Fibroblast of mammary gland (primary cell): ENCODE data around the gene PRSS8.

Experiments used
- DNase-seq: peaks from one replicate; pipeline ENCODE4 v3.0.0-alpha.2; 2010; ENCODE audit warnings: low read depth
- H3K4me3 ChIP-seq: 2 replicates; pipeline ENCODE4 v1.5.1; 2011; ENCODE audit warnings: low read depth, mild to moderate bottlenecking, low read length, moderate library complexity; ENCODE audit not compliant: control insufficient read depth
- TF ChIP-seq, protein P1 (sequence below): conservative IDR thresholded peaks from 2 replicates; pipeline ENCODE4 v1.5.1; 2011; ENCODE audit warnings: low read depth, low read length, inconsistent platforms; ENCODE audit not compliant: control insufficient read depth, insufficient read depth

PRSS8 gene

DNA sequence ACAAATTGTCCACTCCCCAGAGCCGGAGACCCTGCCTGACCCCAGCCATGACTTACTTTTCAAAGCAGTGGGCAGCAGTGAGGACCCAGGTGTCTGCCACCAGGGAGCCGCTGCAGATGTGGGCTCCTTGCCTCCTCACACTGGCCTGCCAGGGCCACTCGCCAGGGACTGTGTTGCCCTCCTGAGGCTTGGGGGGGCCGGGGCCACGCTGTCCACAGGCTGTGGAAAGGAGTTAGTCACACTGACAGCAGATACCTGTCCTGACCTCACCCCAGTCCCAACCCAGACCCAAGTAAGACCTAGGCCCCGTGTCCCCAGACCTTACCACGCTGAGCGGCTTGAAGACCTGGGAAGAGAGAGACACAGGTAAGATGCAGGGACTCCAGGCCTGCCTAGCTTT lies 48.0 kb downstream of the PRSS8 start:
- TF ChIP-seq, protein P1, sequence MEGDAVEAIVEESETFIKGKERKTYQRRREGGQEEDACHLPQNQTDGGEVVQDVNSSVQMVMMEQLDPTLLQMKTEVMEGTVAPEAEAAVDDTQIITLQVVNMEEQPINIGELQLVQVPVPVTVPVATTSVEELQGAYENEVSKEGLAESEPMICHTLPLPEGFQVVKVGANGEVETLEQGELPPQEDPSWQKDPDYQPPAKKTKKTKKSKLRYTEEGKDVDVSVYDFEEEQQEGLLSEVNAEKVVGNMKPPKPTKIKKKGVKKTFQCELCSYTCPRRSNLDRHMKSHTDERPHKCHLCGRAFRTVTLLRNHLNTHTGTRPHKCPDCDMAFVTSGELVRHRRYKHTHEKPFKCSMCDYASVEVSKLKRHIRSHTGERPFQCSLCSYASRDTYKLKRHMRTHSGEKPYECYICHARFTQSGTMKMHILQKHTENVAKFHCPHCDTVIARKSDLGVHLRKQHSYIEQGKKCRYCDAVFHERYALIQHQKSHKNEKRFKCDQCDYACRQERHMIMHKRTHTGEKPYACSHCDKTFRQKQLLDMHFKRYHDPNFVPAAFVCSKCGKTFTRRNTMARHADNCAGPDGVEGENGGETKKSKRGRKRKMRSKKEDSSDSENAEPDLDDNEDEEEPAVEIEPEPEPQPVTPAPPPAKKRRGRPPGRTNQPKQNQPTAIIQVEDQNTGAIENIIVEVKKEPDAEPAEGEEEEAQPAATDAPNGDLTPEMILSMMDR: no peak
- no peak overlapping the region for H3K4me3 ChIP-seq
- no peak for DNase-seq

DNA sequence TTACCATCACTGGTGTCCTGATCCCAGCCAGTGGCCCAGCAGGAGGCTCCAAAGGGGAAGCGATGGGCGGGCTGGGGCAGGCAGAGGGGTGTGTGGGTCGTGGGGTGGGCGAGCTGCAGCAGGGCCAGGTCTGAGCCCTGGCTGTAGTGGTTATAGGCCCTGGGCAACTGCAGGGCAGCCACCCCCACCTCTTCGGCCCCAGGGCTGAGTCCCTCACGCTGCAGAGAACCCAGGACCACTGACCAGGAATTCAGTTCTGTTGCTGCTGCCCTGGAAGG lies 49.0 kb downstream of the PRSS8 start:
- no peak for DNase-seq
- TF ChIP-seq, protein P1: no peak
- no peak overlapping the region for H3K4me3 ChIP-seq

DNA sequence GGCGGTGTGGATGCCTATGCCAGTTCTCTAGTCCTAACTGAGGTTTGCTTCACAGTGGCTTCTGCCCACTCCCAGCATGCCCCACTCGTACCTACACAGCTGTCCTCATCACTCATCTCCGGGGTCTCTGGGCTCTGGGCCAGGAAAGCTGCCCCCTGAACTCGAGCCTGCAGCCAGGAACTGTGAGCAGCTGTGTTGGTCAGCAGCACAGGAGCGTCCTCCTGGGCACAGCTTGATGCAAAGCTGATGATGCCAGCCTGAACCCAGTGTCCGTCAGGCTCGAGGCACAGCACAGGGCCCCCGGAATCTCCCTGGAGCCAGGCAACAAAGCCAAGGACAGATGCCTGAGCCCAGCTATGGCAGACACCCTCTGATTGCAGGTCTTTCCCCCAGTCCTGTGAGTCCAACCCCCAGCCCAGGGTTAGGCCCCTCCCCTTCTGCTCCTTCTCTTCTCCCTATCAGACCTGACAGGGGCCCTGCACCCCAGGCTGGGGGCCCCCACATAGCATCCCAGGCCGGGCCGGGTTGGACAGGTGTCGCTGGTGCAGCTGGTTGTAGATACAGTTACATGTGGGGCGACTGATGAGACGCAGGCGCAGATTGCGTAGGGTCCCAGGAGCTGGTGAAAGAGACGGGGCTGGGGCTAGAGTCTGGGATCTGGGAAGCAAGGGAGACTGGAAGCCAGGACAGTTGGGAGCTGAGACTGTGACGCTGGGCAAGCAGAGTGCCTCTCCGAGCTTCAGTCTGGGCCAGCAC lies 49.5 kb downstream of the PRSS8 start:
- TF ChIP-seq, protein P1: no peak
- no peak overlapping the region for H3K4me3 ChIP-seq
- DNase-seq: no peak

DNA sequence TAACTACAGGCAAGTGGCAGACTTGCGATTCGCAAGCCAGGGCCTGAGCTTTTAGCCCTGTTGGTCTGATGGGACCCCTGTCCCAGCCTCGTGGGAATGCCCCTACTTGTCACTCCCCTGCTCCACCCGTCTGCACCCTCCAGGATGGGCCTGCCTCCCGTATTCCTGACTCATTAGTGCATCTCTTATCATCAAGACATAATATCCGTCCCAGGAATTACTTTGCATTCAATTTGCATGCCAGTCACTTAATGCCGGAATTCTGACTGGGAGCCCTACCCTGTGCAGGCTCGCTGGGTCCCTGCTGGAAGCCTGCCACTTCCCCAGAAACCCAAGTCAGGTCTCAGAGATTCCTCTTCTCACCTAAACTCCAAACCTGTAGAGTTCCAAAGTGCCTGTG lies 50.1 kb downstream of the PRSS8 start:
- no peak overlapping the region for H3K4me3 ChIP-seq
- DNase-seq: no peak

DNA sequence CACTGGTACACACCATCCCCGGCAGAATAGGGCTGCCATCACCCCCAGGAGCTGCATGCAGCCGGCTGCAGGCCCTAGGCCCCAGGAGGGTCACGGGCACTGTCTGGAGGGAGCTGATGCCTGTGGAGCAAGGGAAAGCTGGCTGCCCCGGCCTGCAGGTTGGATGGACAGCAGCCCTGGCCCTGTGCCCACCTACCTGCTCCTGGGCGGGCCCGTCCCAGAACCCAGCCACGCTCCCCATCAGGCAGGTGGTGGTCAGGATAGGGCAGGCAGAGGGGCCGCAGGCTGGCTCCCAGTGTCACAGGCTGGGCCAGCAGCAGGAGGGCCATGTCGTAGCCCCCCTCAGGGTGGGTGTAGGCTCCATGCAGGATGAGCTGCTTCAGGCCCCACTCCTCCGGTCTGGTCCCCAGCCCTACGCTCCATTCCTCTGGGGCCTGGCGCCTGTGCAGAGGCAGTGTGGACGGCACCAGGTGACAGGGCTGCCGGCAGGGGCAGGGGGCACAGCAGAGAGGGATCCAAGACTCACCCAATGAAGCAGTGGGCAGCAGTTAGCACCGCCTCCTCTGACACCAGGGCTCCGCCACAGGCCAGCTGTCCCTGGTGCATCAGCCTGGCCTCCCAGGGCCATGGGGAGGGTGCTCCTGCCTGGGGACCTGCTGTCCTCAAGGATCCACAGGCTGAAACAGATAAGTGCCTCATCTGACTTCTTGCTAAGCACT lies 50.8 kb downstream of the PRSS8 start:
- no peak for DNase-seq
- no peak overlapping the region for H3K4me3 ChIP-seq
- TF ChIP-seq, protein P1: no peak

More for the DNA sequence above, 50.1 kb downstream of the PRSS8 start:
- TF ChIP-seq, protein P1: no peak

DNA sequence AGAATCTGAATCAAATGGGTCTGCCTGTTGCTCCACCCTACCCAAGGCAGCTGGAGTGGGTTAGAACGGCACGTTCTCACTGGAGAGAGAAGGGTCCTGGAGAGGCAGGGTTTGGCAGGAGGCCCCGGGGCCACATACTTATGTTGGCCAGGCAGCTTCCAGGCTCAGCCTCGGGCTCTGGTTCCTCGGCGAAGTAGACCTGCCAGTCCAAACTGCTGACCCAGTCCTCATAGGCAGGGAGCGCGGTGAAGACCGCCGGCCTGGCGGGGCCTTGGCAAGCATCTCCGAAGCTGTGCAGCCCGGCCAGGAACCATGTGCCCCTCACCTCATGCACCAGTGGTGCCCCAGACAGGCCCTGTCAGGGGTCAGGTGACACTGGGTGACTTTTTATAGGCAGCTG lies 51.5 kb downstream of the PRSS8 start:
- TF ChIP-seq, protein P1: no peak

DNA sequence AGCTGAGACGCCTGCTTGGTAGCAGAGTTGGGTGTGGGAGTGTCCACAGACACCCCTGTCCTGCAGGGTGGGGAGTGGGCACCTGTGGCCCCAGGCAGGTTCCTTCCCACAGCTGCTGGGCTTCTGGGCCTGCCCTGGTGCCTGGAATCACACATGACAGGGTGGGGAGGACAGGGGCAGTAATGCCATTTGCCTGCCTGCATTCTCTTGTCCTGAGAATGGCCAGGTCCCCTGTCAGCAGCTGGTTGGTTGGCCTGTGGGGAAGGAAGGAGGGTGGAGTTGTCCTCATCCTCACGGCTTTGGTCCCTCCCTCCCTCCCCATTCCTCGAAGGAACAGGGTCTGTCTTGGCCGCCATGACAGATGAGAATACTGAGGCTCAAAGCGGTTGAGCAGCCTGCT lies 52.0 kb downstream of the PRSS8 start:
- H3K4me3 ChIP-seq: no peak overlapping the region
- DNase-seq: no peak
- TF ChIP-seq, protein P1: no peak

More for the DNA sequence above, 51.5 kb downstream of the PRSS8 start:
- no peak for DNase-seq
- H3K4me3 ChIP-seq: no peak overlapping the region
